NCI-H446 (cell line): ENCODE results near the gene DOK1.
"Not testable (repeated sequence)": the region's sequence is repeated elsewhere in the genome, so short reads cannot be mapped to it uniquely, and the experiment has no call there.

ENCODE experiments used
- DNase-seq, 2 experiments: peaks; one replicate each; lab custom pipeline; 2025; lab: John Stamatoyannopoulos, UW

Gene DOK1

GRCh38 chr2:74548900-74549826, 5.4 kb upstream of the DOK1 start:
- DNase-seq: peak in 1 of 2 experiments; percentile 85

- no peak for DNase-seq
Measured at GRCh38 chr2:74550231-74550630, 4.3 kb upstream of the DOK1 start.

- no peak for DNase-seq
Measured at GRCh38 chr2:74551530-74551929, 3.0 kb upstream of the DOK1 start.

GRCh38 chr2:74551942-74552913, 2.3 kb upstream of the DOK1 start:
- DNase-seq: no peak

GRCh38 chr2:74552914-74553811, 1.4 kb upstream of the DOK1 start:
- DNase-seq: no peak

- DNase-seq: no peak
Measured at GRCh38 chr2:74554820-74555531, 456 bp downstream of the DOK1 start.

GRCh38 chr2:74555610-74556103, 1.1 kb downstream of the DOK1 start:
- no peak for DNase-seq

- DNase-seq: no peak
Measured at GRCh38 chr2:74556159-74556558, 1.6 kb downstream of the DOK1 start.

- no peak for DNase-seq
Measured at GRCh38 chr2:74556831-74557370, 2.4 kb downstream of the DOK1 start.

- no peak for DNase-seq
Measured at GRCh38 chr2:74558284-74559230, 4.0 kb downstream of the DOK1 start.

GRCh38 chr2:74559912-74560311, 5.4 kb downstream of the DOK1 start:
- DNase-seq: no peak

- DNase-seq: no peak
Measured at GRCh38 chr2:74560591-74560990, 6.1 kb downstream of the DOK1 start.

- DNase-seq: not testable (repeated sequence)
Measured at GRCh38 chr2:74561022-74561421, 6.5 kb downstream of the DOK1 start.

GRCh38 chr2:74562126-74562775, 7.7 kb downstream of the DOK1 start:
- no peak for DNase-seq

GRCh38 chr2:74564222-74564621, 9.7 kb downstream of the DOK1 start:
- no peak for DNase-seq

GRCh38 chr2:74566076-74566753, 11.7 kb downstream of the DOK1 start:
- DNase-seq: no peak

- DNase-seq: no peak
Measured at GRCh38 chr2:74566754-74567085, 12.2 kb downstream of the DOK1 start.

- DNase-seq: no peak
Measured at GRCh38 chr2:74567881-74568280, 13.4 kb downstream of the DOK1 start.
